HUDEP-2 (cell line): ENCODE results near the gene SLC25A25.

Source experiments
- DNase-seq, 76 experiments: peaks; one replicate each; lab custom pipeline; 2025; ENCODE audit not compliant: unreplicated experiment in 76 of 76; lab: John Stamatoyannopoulos, UW

The SLC25A25 gene

GRCh38 chr9:128094950-128095544, 27.0 kb downstream of the SLC25A25 start:
- no peak for DNase-seq

GRCh38 chr9:128096616-128097536, 28.8 kb downstream of the SLC25A25 start:
- DNase-seq = no peak

DNA sequence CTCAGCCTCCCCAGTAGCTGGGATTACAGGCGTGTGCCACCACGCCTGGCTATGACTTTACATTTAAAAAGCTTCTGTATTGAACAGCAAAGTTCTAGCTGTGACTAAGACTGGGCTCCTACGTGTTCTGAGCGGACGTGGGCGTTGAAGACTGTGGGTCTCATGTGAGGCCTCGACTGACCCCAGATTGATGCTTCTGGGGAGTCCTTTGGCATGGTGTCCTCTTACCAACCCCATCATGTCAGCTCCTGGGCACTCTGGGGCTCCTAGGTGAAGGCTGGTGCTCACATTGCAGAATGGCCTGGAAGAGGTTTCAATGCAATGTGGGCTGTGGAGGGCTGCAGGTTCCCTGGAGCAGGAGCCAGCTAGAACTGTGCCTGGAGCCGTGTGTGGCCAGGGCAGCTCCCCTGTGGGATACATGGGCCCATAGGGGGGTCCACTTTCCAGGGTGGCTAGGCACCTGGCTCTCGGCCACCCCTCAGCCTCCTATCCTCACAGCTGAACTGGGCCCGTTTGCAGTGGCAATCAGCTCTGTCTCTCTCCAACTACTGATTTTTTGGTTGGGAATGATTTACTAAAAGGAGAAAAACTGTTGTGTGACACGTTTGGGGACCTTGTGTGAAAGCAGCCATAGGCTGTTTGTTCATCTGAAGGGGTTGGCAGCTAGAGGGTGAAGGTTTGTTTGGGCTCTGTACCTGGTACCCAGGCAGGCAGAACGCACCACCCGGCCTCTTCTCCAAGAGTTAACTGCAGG, 29.7 kb downstream of the SLC25A25 start:
- no peak for DNase-seq

DNA sequence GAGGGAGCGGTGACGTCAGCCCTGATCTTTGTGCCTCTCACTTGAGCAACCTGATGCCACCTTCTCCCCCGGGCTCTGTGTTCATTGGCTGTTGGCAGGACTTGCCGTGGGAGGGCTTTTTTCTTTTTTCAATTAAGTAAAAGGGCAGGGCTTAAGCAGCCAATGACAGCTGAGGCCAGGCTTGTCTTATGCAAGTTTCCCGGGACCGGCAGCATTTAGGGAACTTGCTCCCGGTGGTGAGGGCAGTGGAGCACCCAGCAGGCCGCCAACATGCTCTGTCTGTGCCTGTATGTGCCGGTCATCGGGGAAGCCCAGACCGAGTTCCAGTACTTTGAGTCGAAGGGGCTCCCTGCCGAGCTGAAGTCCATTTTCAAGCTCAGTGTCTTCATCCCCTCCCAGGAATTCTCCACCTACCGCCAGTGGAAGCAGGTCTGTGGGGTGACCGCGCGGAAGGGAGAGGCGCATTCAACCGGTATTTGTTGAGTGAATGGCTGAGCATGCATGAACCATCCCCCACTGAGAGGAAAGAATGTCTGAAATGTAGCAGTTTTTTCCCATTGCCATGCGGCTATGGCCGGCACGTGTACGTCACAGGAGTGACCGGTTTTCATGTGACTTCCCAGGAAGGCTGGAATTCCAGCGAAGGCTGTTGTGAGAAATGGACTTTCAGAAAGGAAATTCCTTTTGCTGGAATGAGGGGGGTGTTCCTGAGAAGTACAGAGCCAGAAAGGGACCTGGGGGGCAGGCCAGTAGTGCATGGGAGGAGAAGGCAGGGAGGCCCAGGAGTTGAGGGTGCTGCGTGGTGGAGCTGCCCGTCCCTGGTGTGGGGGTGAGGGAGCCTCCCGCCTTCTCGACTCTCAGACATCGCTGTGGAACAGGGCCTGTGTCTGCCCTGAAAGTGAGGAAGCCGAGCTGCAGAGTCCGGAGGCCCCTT, 30.5 kb downstream of the SLC25A25 start:
- DNase-seq = peak in 72 of 76 experiments; percentile 27 to 88 (median 74)

GRCh38 chr9:128099231-128099931, 31.3 kb downstream of the SLC25A25 start:
- peak in 4 of 76 experiments; percentile 16 to 27 (median 24) for DNase-seq

- DNase-seq = no peak
Observed at GRCh38 chr9:128099932-128100491, 32.0 kb downstream of the SLC25A25 start.

GRCh38 chr9:128100581-128100980, 32.5 kb downstream of the SLC25A25 start:
- DNase-seq = no peak

DNA sequence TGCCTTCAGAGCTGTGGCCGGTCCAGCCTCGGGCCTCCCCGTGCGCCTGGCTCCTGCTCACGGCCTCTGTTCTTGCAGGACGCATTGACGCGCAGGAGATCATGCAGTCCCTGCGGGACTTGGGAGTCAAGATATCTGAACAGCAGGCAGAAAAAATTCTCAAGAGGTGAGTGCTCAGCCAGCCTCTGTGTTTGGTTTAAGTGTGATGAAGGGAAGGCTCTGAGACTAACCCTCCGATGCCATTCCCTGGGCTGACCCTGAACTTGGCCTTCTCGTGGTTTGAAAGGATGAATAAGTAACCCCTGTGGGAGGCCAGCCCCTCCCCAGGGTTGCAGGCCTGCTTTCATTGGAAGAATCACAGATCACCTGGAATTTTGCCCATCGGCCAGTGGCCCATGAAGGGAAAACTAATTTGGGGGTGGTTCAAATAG, 33.2 kb downstream of the SLC25A25 start:
- DNase-seq = no peak

DNA sequence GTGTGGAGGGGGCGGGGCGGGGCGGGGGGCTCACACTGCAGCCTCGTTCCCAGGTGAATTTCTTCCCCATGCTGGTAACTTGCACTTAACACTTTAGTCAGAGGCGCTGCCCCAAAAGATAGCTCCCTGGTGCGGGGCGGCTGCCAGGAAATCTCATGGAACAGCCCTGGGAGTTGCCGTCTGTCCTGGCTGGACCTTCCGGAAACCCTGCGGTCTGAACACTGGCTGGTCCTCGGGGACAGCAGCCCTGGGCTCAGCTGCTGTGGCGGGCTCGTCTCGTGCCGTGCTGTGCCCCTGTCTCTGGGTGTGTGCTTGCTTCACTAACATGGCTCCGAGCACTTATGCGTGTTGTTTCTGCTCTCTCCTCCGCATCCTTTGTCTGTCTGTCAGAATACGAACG, 33.7 kb downstream of the SLC25A25 start:
- DNase-seq = no peak

- no peak for DNase-seq
Observed at GRCh38 chr9:128102196-128102595, 34.2 kb downstream of the SLC25A25 start.

DNA sequence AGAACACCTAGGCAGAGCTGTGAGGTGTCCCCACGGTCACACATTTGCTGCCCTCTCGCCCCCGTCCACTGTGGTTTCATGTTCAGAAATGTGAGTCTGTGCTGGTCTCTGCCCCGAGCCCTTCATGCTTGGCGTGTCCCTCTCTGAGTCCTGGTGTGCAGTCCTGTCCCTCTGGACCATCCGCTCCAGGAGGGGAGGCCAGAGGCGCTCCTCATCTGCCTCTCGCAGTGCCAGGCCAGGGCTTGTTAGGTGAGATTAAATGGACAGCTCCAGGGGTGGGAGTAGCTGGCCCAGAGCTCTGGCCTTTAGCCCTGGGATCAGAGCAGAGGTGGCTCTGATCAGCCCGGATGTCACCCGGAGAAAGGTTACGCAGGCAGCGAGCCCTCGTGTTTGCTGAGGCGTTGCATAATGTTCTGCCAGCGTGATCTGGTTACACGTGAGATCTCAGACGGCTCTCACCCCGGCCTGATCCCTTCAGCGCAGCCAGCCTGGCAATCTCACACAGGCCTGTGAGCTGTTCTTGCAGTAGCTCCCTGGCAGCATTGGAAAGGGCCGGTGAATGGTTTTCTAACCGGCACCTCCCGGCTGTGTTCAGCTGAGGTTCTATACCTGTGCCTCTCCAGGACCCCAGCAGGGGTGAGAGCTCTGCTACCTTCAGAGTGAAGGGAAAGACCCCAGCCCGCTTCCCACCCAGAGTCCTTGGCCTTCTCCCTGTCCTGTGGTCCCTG, 35.0 kb downstream of the SLC25A25 start:
- no peak for DNase-seq

- DNase-seq = no peak
Observed at GRCh38 chr9:128103589-128103962, 35.5 kb downstream of the SLC25A25 start.

- no peak for DNase-seq
Observed at GRCh38 chr9:128104171-128104618, 36.2 kb downstream of the SLC25A25 start.

DNA sequence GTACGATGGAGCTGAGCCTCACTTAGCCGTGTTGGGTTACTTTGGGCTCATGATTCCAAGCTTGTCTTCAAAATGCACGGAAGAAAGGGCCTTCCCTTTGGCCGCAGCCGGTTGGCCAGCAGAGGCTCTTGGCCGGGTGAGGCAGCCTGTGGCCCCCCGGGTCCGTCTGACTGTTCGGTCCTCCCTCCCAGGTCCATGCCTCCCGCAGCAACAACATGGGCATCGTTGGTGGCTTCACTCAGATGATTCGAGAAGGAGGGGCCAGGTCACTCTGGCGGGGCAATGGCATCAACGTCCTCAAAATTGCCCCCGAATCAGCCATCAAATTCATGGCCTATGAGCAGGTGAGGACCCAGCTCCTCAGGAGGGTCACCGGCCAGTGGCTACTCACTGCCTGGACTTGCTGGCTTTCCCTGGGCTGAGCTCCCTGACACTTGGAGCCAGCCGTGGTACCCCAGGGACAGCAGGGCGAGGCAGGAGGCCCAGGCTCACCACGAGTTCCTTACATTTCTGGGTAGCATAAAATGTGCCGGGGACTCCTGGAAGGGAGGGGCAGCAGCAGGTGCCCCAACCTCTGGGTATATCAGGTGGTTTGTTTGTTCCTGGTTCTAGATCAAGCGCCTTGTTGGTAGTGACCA, 37.6 kb downstream of the SLC25A25 start:
- DNase-seq = no peak

DNA sequence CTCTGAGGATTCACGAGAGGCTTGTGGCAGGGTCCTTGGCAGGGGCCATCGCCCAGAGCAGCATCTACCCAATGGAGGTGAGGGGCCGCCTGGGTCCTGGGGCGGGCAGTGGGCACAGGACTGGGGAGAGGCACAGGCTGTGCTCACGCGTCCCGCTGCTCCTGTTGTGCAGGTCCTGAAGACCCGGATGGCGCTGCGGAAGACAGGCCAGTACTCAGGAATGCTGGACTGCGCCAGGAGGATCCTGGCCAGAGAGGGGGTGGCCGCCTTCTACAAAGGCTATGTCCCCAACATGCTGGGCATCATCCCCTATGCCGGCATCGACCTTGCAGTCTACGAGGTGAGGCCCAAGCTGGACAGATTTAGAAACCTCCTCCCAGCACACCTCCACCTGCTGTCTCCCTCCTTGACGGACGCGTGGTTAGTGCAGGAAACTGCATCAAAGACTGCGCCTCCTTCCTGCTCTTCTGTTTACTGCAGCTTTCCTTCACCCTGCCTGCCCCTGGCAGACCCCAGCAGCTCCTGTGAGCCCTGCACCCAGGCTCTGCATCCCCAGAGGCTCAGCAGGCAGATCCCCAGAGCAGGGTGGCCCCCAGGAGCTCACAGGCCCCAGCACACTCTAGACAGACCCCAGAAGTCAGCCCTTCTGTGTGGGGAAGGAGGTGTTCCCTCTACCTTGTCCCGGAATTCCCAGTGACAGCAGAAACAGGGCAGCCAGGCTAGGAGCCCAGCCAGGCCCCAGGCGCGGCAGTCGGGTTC, 38.3 kb downstream of the SLC25A25 start:
- DNase-seq = no peak

DNA sequence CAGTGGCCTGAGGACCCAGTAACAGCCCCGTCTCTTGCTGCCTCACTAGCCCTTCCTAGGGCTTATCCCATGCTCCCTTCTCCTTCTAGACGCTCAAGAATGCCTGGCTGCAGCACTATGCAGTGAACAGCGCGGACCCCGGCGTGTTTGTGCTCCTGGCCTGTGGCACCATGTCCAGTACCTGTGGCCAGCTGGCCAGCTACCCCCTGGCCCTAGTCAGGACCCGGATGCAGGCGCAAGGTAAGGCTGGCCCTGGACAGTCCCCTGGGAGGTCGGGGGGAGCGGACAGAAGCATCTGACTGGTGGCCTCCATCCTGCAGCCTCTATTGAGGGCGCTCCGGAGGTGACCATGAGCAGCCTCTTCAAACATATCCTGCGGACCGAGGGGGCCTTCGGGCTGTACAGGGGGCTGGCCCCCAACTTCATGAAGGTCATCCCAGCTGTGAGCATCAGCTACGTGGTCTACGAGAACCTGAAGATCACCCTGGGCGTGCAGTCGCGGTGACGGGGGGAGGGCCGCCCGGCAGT, 39.0 kb downstream of the SLC25A25 start:
- DNase-seq = no peak
